Bronchial epithelial cell (primary cell): ENCODE results near the gene PLTP. TPM values are rescaled to one million over a fixed set of nuclear protein-coding genes. Genes with fewer than 3 reads are reported as not detected.

Source experiments
- DNase-seq: peaks from one replicate; pipeline ENCODE4 v3.0.0-alpha.2; 2010; ENCODE audit warnings: low read depth
- FAIRE-seq: peaks from 2 replicates; lab custom pipeline; 2011; peaks lifted over from hg19 to GRCh38; lab: Jason Lieb, UNC
- H3K27me3 ChIP-seq: 2 replicates; pipeline ENCODE4 v1.5.1; 2011; ENCODE audit warnings: low read length; ENCODE audit not compliant: control insufficient read depth, insufficient read depth
- H3K36me3 ChIP-seq: 2 replicates; pipeline ENCODE4 v1.5.1; 2011; ENCODE audit warnings: low read length; ENCODE audit not compliant: control insufficient read depth, insufficient read depth
- H3K4me3 ChIP-seq: 2 replicates; pipeline ENCODE4 v1.5.1; 2011; ENCODE audit warnings: mild to moderate bottlenecking, low read depth, low read length, control low read depth
- total RNA-seq: library from RNA; depleted of rRNA; stranded (reverse); fragments of >200 nt; gene quantifications from 2 replicates; pipeline ENCODE4 v1.2.1, GENCODE V29; 2014
- TF ChIP-seq, protein P1 (sequence below): IDR thresholded peaks from 2 replicates; pipeline ENCODE4 v1.5.1; 2011; ENCODE audit warnings: mild to moderate bottlenecking, moderate library complexity, low read length, control low read depth, inconsistent platforms; ENCODE audit not compliant: insufficient read depth, severe bottlenecking

The PLTP gene
- total RNA-seq, 1 donor from 2014 or later, result 26.9 TPM

DNA sequence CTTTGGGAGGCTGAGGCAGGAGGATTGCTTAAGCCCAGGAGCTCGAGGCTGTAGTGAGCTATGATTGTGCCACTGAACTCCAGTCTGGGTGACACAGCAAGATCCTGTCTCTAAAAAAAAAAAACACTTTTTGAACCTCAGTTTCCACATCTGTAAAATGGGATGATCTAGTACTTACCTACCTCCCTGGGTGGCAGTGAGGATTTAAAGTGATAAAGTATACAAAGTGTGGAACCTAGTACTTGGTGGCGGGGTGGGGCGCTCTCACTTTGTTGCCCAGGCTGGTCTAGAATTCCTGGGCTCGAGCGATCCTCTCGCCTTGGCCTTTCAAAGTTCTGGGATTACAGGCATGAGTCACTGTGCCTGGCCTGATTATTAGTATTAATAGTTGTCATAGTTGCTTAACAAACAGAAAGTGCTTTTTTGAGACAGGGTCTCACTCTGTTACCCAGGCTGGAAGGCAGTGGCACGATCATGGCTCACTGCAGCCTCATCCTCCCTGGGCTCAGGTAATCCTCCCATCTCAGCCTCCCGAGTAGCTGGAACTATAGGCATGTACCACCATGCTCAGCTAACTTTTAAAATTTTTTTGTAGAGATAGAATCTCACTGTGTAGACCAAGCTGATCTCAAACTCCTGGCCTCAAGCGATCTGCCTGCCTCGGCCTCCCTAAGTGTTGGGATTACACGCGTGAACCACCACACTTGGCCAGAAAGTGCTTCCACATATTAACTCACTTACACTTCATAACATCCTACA, 7.0 kb upstream of the PLTP start:
- DNase-seq (no peak), FAIRE-seq (no peak)
- TF ChIP-seq, protein P1, sequence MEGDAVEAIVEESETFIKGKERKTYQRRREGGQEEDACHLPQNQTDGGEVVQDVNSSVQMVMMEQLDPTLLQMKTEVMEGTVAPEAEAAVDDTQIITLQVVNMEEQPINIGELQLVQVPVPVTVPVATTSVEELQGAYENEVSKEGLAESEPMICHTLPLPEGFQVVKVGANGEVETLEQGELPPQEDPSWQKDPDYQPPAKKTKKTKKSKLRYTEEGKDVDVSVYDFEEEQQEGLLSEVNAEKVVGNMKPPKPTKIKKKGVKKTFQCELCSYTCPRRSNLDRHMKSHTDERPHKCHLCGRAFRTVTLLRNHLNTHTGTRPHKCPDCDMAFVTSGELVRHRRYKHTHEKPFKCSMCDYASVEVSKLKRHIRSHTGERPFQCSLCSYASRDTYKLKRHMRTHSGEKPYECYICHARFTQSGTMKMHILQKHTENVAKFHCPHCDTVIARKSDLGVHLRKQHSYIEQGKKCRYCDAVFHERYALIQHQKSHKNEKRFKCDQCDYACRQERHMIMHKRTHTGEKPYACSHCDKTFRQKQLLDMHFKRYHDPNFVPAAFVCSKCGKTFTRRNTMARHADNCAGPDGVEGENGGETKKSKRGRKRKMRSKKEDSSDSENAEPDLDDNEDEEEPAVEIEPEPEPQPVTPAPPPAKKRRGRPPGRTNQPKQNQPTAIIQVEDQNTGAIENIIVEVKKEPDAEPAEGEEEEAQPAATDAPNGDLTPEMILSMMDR, result no peak
- Histone ChIP-seq H3K27me3 (no peaks in the 10 kb centered on the region), H3K36me3 (no peaks in the 10 kb centered on the region), H3K4me3 (no peak overlapping the region)

DNA sequence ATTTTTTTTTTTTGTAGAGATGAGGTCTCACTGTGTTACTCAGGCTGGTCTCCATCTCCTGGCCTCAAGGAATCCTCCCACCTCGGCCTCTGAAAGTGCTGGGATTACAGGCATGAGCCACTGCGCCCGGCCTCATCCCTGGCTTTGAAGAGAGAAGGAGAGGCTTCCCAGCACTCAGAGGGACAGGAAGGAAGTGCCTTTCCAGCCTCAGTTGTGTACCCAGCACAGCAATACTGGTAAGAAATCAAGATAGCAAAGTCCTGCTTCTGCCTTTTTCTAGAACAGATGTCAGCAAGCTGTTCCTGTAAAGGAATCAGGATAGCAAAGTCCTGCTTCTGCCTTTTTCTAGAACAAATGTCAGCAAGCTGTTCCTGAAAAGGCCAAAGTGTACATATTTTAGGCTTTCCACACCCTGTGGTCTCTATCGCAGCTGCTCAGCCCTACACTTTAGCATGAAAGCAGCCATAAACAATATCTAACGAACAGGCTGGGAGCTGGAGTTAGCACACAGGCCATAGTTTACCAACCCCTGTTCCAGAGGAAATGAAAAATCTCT, 6.3 kb upstream of the PLTP start:
- no peak for FAIRE-seq
- TF ChIP-seq, protein P1, result no peak
- Histone ChIP-seq H3K27me3 (no peaks in the 10 kb centered on the region), H3K4me3 (no peak overlapping the region), H3K36me3 (no peaks in the 10 kb centered on the region)
- no peak for DNase-seq

- Histone ChIP-seq H3K4me3 (no peak overlapping the region), H3K27me3 (no peaks in the 10 kb centered on the region), H3K36me3 (no peaks in the 10 kb centered on the region)
- FAIRE-seq (no peak), DNase-seq (no peak)
- TF ChIP-seq, protein P1, result no peak
These were observed 5.8 kb upstream of the PLTP start for GRCh38 chr20:45917790-45918141.

GRCh38 chr20:45913116-45913515, 1.2 kb upstream of the PLTP start:
- no peak for FAIRE-seq
- H3K27me3 ChIP-seq, result no peaks in the 10 kb centered on the region
- peak; percentile 55 for DNase-seq
- no peak overlapping the region for H3K4me3 ChIP-seq
- no peaks in the 10 kb centered on the region for H3K36me3 ChIP-seq
- TF ChIP-seq, protein P1, result no peak

DNA sequence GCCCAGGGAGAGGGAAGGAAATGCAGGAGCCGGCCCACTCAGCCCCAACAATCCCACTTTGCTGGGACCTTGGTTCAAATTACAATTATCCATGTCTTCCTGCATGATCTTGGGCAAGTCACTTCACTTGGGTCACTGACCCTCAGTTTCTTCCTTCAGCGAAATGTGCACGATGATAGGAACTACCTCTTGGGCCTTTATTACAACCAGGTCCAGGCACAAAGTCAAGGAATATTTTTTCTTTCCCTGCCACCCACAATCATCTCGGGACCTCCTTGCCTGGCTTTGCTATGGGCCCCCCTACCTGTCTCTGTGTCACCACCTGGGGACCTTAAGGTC, 358 bp upstream of the PLTP start:
- Histone ChIP-seq H3K36me3 (no peaks in the 10 kb centered on the region), H3K27me3 (no peaks in the 10 kb centered on the region), H3K4me3 (peak overlapping the region; percentile 46)
- DNase-seq, result no peak
- FAIRE-seq, result no peak
- TF ChIP-seq, protein P1, result no peak
